GM12873 (cell line): ENCODE data around the gene SENP1.

Experiments used
- CTCF ChIP-seq: IDR thresholded peaks from 2 replicates; pipeline ENCODE4 v1.5.1; 2012; ENCODE audit warnings: low read depth, mild to moderate bottlenecking, moderate library complexity, low read length, control low read depth; ENCODE audit not compliant: insufficient read depth; ENCODE audit errors: missing control alignments

The SENP1 gene

GRCh38 chr12:48061938-48062719 lies 43.8 kb downstream of the SENP1 start:
- TF ChIP-seq CTCF: no peak

- no peak for TF ChIP-seq CTCF
Measured at GRCh38 chr12:48060474-48060873, 45.4 kb downstream of the SENP1 start.

- TF ChIP-seq CTCF: no peak
Measured at GRCh38 chr12:48058771-48059170, 47.1 kb downstream of the SENP1 start.

- no peak for TF ChIP-seq CTCF
Measured at GRCh38 chr12:48054955-48055821, 50.7 kb downstream of the SENP1 start.

GRCh38 chr12:48053883-48054282 lies 52.0 kb downstream of the SENP1 start:
- TF ChIP-seq CTCF: no peak

- no peak for TF ChIP-seq CTCF
Measured at GRCh38 chr12:48053122-48053521, 52.8 kb downstream of the SENP1 start.

GRCh38 chr12:48051681-48052080 lies 54.2 kb downstream of the SENP1 start:
- no peak for TF ChIP-seq CTCF
